H9 (cell line): Measurements from ENCODE around the gene CD164L2. TPM values are rescaled to one million over a fixed set of nuclear protein-coding genes. Genes with fewer than 3 reads are reported as not detected.

Experiments used
- DNase-seq: peaks from one replicate; pipeline ENCODE4 v3.0.0-alpha.2; 2017
- H2AFZ ChIP-seq: one replicate; pipeline ENCODE4 v1.6.1; 2013; ENCODE audit warnings: mild to moderate bottlenecking, low read length, control low read depth, moderate library complexity
- H2AK5ac ChIP-seq: 2 replicates; pipeline ENCODE4 v1.6.1; 2013; ENCODE audit warnings: low read length, control low read depth, mixed read lengths; ENCODE audit not compliant: insufficient read length
- H2BK120ac ChIP-seq: one replicate; pipeline ENCODE4 v1.6.1; 2013; ENCODE audit warnings: low read depth, mild to moderate bottlenecking, low read length, control low read depth, inconsistent platforms; ENCODE audit not compliant: poor library complexity, severe bottlenecking
- H2BK12ac ChIP-seq: 2 replicates; pipeline ENCODE4 v1.6.1; 2013; ENCODE audit warnings: low read length, control low read depth, mixed read lengths, low read depth; ENCODE audit not compliant: insufficient read length
- H2BK15ac ChIP-seq: 2 replicates; pipeline ENCODE4 v1.6.1; 2013; ENCODE audit warnings: low read depth, low read length, control low read depth
- H2BK20ac ChIP-seq: one replicate; pipeline ENCODE4 v1.6.1; 2013; ENCODE audit warnings: low read depth, mild to moderate bottlenecking, low read length, control low read depth, inconsistent platforms; ENCODE audit not compliant: poor library complexity, severe bottlenecking
- H2BK5ac ChIP-seq: 2 replicates; pipeline ENCODE4 v1.6.1; 2013; ENCODE audit warnings: low read length, control low read depth, mixed read lengths; ENCODE audit not compliant: insufficient read length
- H3K14ac ChIP-seq: 2 replicates; pipeline ENCODE4 v1.6.1; 2013; ENCODE audit warnings: low read length, control low read depth; ENCODE audit not compliant: insufficient read depth
- H3K18ac ChIP-seq: 2 replicates; pipeline ENCODE4 v1.6.1; 2013; ENCODE audit warnings: low read depth, mild to moderate bottlenecking, mixed read lengths, low read length, control low read depth; ENCODE audit not compliant: insufficient read length
- H3K23ac ChIP-seq: 2 replicates; pipeline ENCODE4 v1.6.1; 2013; ENCODE audit warnings: low read length, control low read depth, mixed read lengths, low read depth; ENCODE audit not compliant: insufficient read length
- H3K23me2 ChIP-seq: 2 replicates; pipeline ENCODE4 v1.6.1; 2013; ENCODE audit warnings: low read depth, mild to moderate bottlenecking, mixed read lengths, low read length, control low read depth; ENCODE audit not compliant: insufficient read length, poor library complexity, severe bottlenecking
- H3K27ac ChIP-seq: 2 replicates; pipeline ENCODE4 v1.5.1; 2013; ENCODE audit warnings: low read length, control low read depth, mixed read lengths, low read depth; ENCODE audit not compliant: insufficient read length
- H3K27me3 ChIP-seq: 2 replicates; pipeline ENCODE4 v1.6.1; 2013; ENCODE audit warnings: low read length, control low read depth, inconsistent platforms; ENCODE audit not compliant: insufficient read depth
- H3K4ac ChIP-seq: 2 replicates; pipeline ENCODE4 v1.6.1; 2013; ENCODE audit warnings: low read depth, mild to moderate bottlenecking, control low read depth, inconsistent platforms, low read length, moderate library complexity
- H3K4me1 ChIP-seq: 2 replicates; pipeline ENCODE4 v1.6.1; 2013; ENCODE audit warnings: low read length, control low read depth, inconsistent platforms; ENCODE audit not compliant: insufficient read depth
- H3K4me2 ChIP-seq: 2 replicates; pipeline ENCODE4 v1.6.1; 2013; ENCODE audit warnings: low read length, control low read depth, mixed read lengths; ENCODE audit not compliant: insufficient read length, insufficient read depth
- H3K56ac ChIP-seq: 2 replicates; pipeline ENCODE4 v1.6.1; 2013; ENCODE audit warnings: low read depth, mild to moderate bottlenecking, mixed read lengths, low read length, control low read depth; ENCODE audit not compliant: insufficient read length
- H3K79me1 ChIP-seq: 2 replicates; pipeline ENCODE4 v1.6.1; 2013; ENCODE audit warnings: low read depth, mild to moderate bottlenecking, moderate library complexity, low read length, control low read depth, inconsistent platforms; ENCODE audit not compliant: insufficient read depth, poor library complexity, severe bottlenecking
- H3K79me2 ChIP-seq: 2 replicates; pipeline ENCODE4 v1.6.1; 2013; ENCODE audit warnings: low read length, control low read depth, inconsistent platforms; ENCODE audit not compliant: insufficient read depth
- H3K9ac ChIP-seq: 2 replicates; pipeline ENCODE4 v1.6.1; 2013; ENCODE audit warnings: low read length, control low read depth, mixed read lengths; ENCODE audit not compliant: insufficient read length; ENCODE audit errors: extremely low read depth
- H3K9me3 ChIP-seq: one replicate; pipeline ENCODE4 v1.6.1; 2013; ENCODE audit warnings: low read depth, low read length, inconsistent platforms; ENCODE audit not compliant: control insufficient read depth
- H3T11ph ChIP-seq: one replicate; pipeline ENCODE4 v1.6.1; 2013; ENCODE audit warnings: mild to moderate bottlenecking, low read length, control low read depth, inconsistent platforms
- H4K20me1 ChIP-seq: one replicate; pipeline ENCODE4 v1.6.1; 2013; ENCODE audit not compliant: control insufficient read depth, insufficient read length, insufficient read depth
- H4K5ac ChIP-seq: 2 replicates; pipeline ENCODE4 v1.6.1; 2013; ENCODE audit warnings: low read depth, mild to moderate bottlenecking, mixed read lengths, low read length, control low read depth; ENCODE audit not compliant: insufficient read length
- H4K8ac ChIP-seq: replicated peaks from 2 replicates; pipeline ENCODE4 v1.6.1; 2013; ENCODE audit warnings: low read length, control low read depth, mixed read lengths, low read depth; ENCODE audit not compliant: insufficient read length
- H4K91ac ChIP-seq: 2 replicates; pipeline ENCODE4 v1.6.1; 2013; ENCODE audit warnings: low read depth, mild to moderate bottlenecking, moderate library complexity, mixed read lengths, low read length, control low read depth; ENCODE audit not compliant: insufficient read length
- H3K27ac Mint-ChIP-seq, 3 experiments: 2 replicates in 2 of 3; 3 replicates in 1 of 3; pipeline ENCODE4 v1.8.0; 2020 to 2021; ENCODE audit warnings: mixed read lengths in 3 of 3, mild to moderate bottlenecking in 1 of 3, moderate library complexity in 1 of 3
- H3K27me3 Mint-ChIP-seq: 2 replicates; pipeline ENCODE4 v1.8.0; 2021; ENCODE audit warnings: low read depth, mild to moderate bottlenecking, moderate library complexity, mixed read lengths
- H3K36me3 Mint-ChIP-seq, 3 experiments: 2 replicates in 2 of 3; 3 replicates in 1 of 3; pipeline ENCODE4 v1.8.0; 2020 to 2021; ENCODE audit warnings: low read depth in 3 of 3, mixed read lengths in 3 of 3; ENCODE audit not compliant: insufficient read depth in 1 of 3
- H3K4me1 Mint-ChIP-seq, 2 experiments: 2 replicates each; pipeline ENCODE4 v1.8.0; 2020; ENCODE audit warnings: mixed read lengths in 2 of 2
- H3K4me3 Mint-ChIP-seq, 2 experiments: 2 replicates in 1 of 2; 3 replicates in 1 of 2; pipeline ENCODE4 v1.8.0; 2020 to 2021; ENCODE audit warnings: mild to moderate bottlenecking in 2 of 2, mixed read lengths in 2 of 2, moderate library complexity in 1 of 2
- H3K9me3 Mint-ChIP-seq, 2 experiments: 2 replicates in 1 of 2; 3 replicates in 1 of 2; pipeline ENCODE4 v1.8.0; 2020; ENCODE audit warnings: mild to moderate bottlenecking in 2 of 2, mixed read lengths in 2 of 2, moderate library complexity in 1 of 2
- CTCF ChIP-seq: fragments of 200-600 bp; sonication (generic); conservative IDR thresholded peaks from 3 replicates; pipeline ENCODE4 v1.8.0; 2021; ENCODE audit warnings: antibody characterized with exemption, mild to moderate bottlenecking
- WGBS: extraction: QIAGEN DNeasy Blood & Tissue Kit; methylation state at CpG from one replicate; pipeline ENCODE4 v1.1.7; 2013; ENCODE audit warnings: missing lambda C conversion rate, low lambda C conversion rate, mixed read lengths; ENCODE audit not compliant: insufficient read length; ENCODE audit errors: extremely low coverage; 5-methylcytosine and 5-hydroxymethylcytosine counted together
- total RNA-seq: library from RNA; stranded (reverse); gene quantifications from 2 replicates; pipeline ENCODE4 v1.2.1, GENCODE V29; 2021

The CD164L2 gene
- total RNA-seq, 1 experiment from 2014 or later = 1.2 TPM

- DNase-seq = no peak
- WGBS = no CpG with 5 or more reads among the region's 12 CpGs
- TF ChIP-seq CTCF = no peak
- Histone ChIP-seq H3K18ac (no peak overlapping the region), H2BK120ac (no peak overlapping the region), H2BK15ac (no peak overlapping the region), H2BK5ac (no peak overlapping the region), H3K56ac (no peak overlapping the region), H3K9ac (no peak overlapping the region), H3K4me1 (no peaks in the 10 kb centered on the region; the same call in 1 of the 2 replicates), H2AFZ (no peak overlapping the region), H3K27me3 (no peaks in the 10 kb centered on the region), H4K8ac (no peak overlapping the region), H3K9me3 (no peaks in the 10 kb centered on the region), H2AK5ac (no peak overlapping the region), H4K91ac (no peak overlapping the region), H3K23me2 (peaks cover 6% of the 10 kb centered on the region), H2BK12ac (no peak overlapping the region), H3K4me2 (no peak overlapping the region), H3K79me1 (no peaks in the 10 kb centered on the region), H3K27ac (no peak overlapping the region), H3K4ac (no peak overlapping the region), H4K20me1 (no peaks in the 10 kb centered on the region), H4K5ac (no peak overlapping the region), H3K79me2 (no peaks in the 10 kb centered on the region), H3T11ph (no peak overlapping the region), H3K14ac (no peak overlapping the region), H2BK20ac (no peak overlapping the region), H3K23ac (no peak overlapping the region)
- no peaks in the 10 kb centered on the region; a peak in 1 of 7 replicates for H3K36me3 Mint-ChIP-seq
- no peaks in the 10 kb centered on the region for H3K9me3 Mint-ChIP-seq
- H3K4me1 Mint-ChIP-seq = peaks cover 8 to 17% of the 10 kb centered on the region in 2 experiments
- H3K27ac Mint-ChIP-seq = no peak overlapping the region
- peak overlapping the region in 1 of 2 experiments; percentile 18; a peak in 2 of 5 replicates for H3K4me3 Mint-ChIP-seq
- peaks cover 25% of the 10 kb centered on the region for H3K27me3 Mint-ChIP-seq
Measured at GRCh38 chr1:27380766-27381733, 2.1 kb downstream of the CD164L2 start.
